ENCODE results near the gene IL1RAP.

DNA sequence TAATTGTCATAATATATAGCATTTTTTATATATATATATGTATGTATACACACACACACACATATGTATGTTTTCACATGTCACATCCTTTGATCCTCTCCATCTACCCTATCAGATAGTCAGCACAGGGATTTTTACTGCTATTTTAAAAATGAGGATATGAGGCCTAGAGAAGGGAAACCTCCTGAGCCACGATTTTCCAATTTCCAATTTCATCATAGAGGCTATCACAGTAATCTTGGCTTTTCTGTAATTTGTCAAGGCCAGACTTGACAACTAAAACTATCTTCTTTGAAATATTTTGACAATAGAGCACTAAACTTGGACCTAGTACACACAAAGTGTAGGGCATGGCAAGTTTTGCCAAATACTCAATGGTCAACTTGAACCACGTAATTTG is 42.5 kb downstream of the IL1RAP start:
- TF ChIP-seq EZH2 (IDR thresholded peaks at IDR 0.05; ENCODE audit: insufficient read depth, poor library complexity, severe bottlenecking) (no peak), EZH2phosphoT487 (IDR thresholded peaks at IDR 0.05; ENCODE audit: insufficient read depth, low read depth) (no peak)

All from GM23248 (cell line).